Mononuclear cell (primary cell): ENCODE measurements around the gene GPR3. TPM values are rescaled to one million over a fixed set of nuclear protein-coding genes. Genes with fewer than 3 reads are reported as not detected.

ENCODE experiments used
- H3K27me3 ChIP-seq: 2 replicates; pipeline ENCODE4 v1.6.0; 2011; ENCODE audit warnings: low read length, control low read depth; ENCODE audit not compliant: insufficient read depth
- H3K4me1 ChIP-seq: 2 replicates; pipeline ENCODE4 v1.5.1; 2011; ENCODE audit warnings: mild to moderate bottlenecking, low read length, control low read depth; ENCODE audit not compliant: insufficient read depth
- H3K4me3 ChIP-seq: 2 replicates; pipeline ENCODE4 v1.5.1; 2011; ENCODE audit warnings: mild to moderate bottlenecking, low read length, moderate library complexity
- H3K9me3 ChIP-seq: 2 replicates; pipeline ENCODE4 v1.5.1; 2011; ENCODE audit warnings: low read depth, mild to moderate bottlenecking, control low read depth, low read length
- total RNA-seq: library from RNA; depleted of rRNA; stranded (reverse); fragments of >200 nt; gene quantifications from one replicate; pipeline ENCODE4 v1.2.3, GENCODE V29; 2012

Gene GPR3
- total RNA-seq, 1 donor = 0.10 TPM

GRCh38 chr1:27355683-27356082 is 36.7 kb upstream of the GPR3 start:
- Histone ChIP-seq H3K4me1 (peaks cover 36% of the 10 kb centered on the region), H3K9me3 (no peaks in the 10 kb centered on the region), H3K27me3 (no peaks in the 10 kb centered on the region), H3K4me3 (no peak overlapping the region)

- no peaks in the 10 kb centered on the region for H3K9me3 ChIP-seq
- no peaks in the 10 kb centered on the region for H3K27me3 ChIP-seq
- peaks cover 39% of the 10 kb centered on the region for H3K4me1 ChIP-seq
- H3K4me3 ChIP-seq = no peak overlapping the region
These were observed 36.2 kb upstream of the GPR3 start for GRCh38 chr1:27356277-27356618.

GRCh38 chr1:27356619-27357280 is 35.7 kb upstream of the GPR3 start:
- H3K4me3 ChIP-seq = peak overlapping the region; percentile 23
- H3K4me1 ChIP-seq = peaks cover 39% of the 10 kb centered on the region

GRCh38 chr1:27357281-27358037 is 35.0 kb upstream of the GPR3 start:
- Histone ChIP-seq H3K4me3 (peak overlapping the region; percentile 23), H3K4me1 (peaks cover 39% of the 10 kb centered on the region), H3K27me3 (no peaks in the 10 kb centered on the region), H3K9me3 (no peaks in the 10 kb centered on the region)

More at GRCh38 chr1:27356619-27357280, 35.7 kb upstream of the GPR3 start:
- H3K27me3 ChIP-seq = no peaks in the 10 kb centered on the region
- H3K9me3 ChIP-seq = no peaks in the 10 kb centered on the region

GRCh38 chr1:27358038-27358927 is 34.1 kb upstream of the GPR3 start:
- no peaks in the 10 kb centered on the region for H3K9me3 ChIP-seq
- no peaks in the 10 kb centered on the region for H3K27me3 ChIP-seq
- no peak overlapping the region for H3K4me3 ChIP-seq
- peaks cover 39% of the 10 kb centered on the region for H3K4me1 ChIP-seq

GRCh38 chr1:27358928-27359313 is 33.5 kb upstream of the GPR3 start:
- no peaks in the 10 kb centered on the region for H3K27me3 ChIP-seq
- H3K4me3 ChIP-seq = no peak overlapping the region
- H3K4me1 ChIP-seq = peaks cover 39% of the 10 kb centered on the region
- no peaks in the 10 kb centered on the region for H3K9me3 ChIP-seq

GRCh38 chr1:27359822-27360158 is 32.6 kb upstream of the GPR3 start:
- Histone ChIP-seq H3K27me3 (no peaks in the 10 kb centered on the region), H3K4me3 (no peak overlapping the region), H3K9me3 (no peaks in the 10 kb centered on the region), H3K4me1 (peaks cover 43% of the 10 kb centered on the region)

GRCh38 chr1:27360159-27361043 is 32.0 kb upstream of the GPR3 start:
- H3K4me1 ChIP-seq = peaks cover 49% of the 10 kb centered on the region
- no peaks in the 10 kb centered on the region for H3K9me3 ChIP-seq
- no peaks in the 10 kb centered on the region for H3K27me3 ChIP-seq
- H3K4me3 ChIP-seq = peak overlapping the region; percentile 32

- H3K4me1 ChIP-seq = peaks cover 51% of the 10 kb centered on the region
- H3K9me3 ChIP-seq = no peaks in the 10 kb centered on the region
- no peaks in the 10 kb centered on the region for H3K27me3 ChIP-seq
- no peak overlapping the region for H3K4me3 ChIP-seq
These were observed 31.4 kb upstream of the GPR3 start for GRCh38 chr1:27361044-27361402.

GRCh38 chr1:27361553-27361952 is 30.9 kb upstream of the GPR3 start:
- peaks cover 49% of the 10 kb centered on the region for H3K4me1 ChIP-seq
- no peaks in the 10 kb centered on the region for H3K27me3 ChIP-seq
- H3K9me3 ChIP-seq = no peaks in the 10 kb centered on the region
- no peak overlapping the region for H3K4me3 ChIP-seq

- peaks cover 58% of the 10 kb centered on the region for H3K4me1 ChIP-seq
- H3K27me3 ChIP-seq = no peaks in the 10 kb centered on the region
These were observed 28.4 kb upstream of the GPR3 start for GRCh38 chr1:27363766-27364695.

GRCh38 chr1:27364696-27365371 is 27.6 kb upstream of the GPR3 start:
- Histone ChIP-seq H3K4me1 (peaks cover 60% of the 10 kb centered on the region), H3K9me3 (no peaks in the 10 kb centered on the region), H3K4me3 (no peak overlapping the region), H3K27me3 (no peaks in the 10 kb centered on the region)

More at GRCh38 chr1:27363766-27364695, 28.4 kb upstream of the GPR3 start:
- Histone ChIP-seq H3K9me3 (no peaks in the 10 kb centered on the region), H3K4me3 (no peak overlapping the region)

- no peaks in the 10 kb centered on the region for H3K27me3 ChIP-seq
- H3K4me1 ChIP-seq = peaks cover 63% of the 10 kb centered on the region
- no peaks in the 10 kb centered on the region for H3K9me3 ChIP-seq
- peak overlapping the region; percentile 38 for H3K4me3 ChIP-seq
These were observed 26.9 kb upstream of the GPR3 start for GRCh38 chr1:27365372-27366112.
